ENCODE measurements around the gene TEK.

DNA sequence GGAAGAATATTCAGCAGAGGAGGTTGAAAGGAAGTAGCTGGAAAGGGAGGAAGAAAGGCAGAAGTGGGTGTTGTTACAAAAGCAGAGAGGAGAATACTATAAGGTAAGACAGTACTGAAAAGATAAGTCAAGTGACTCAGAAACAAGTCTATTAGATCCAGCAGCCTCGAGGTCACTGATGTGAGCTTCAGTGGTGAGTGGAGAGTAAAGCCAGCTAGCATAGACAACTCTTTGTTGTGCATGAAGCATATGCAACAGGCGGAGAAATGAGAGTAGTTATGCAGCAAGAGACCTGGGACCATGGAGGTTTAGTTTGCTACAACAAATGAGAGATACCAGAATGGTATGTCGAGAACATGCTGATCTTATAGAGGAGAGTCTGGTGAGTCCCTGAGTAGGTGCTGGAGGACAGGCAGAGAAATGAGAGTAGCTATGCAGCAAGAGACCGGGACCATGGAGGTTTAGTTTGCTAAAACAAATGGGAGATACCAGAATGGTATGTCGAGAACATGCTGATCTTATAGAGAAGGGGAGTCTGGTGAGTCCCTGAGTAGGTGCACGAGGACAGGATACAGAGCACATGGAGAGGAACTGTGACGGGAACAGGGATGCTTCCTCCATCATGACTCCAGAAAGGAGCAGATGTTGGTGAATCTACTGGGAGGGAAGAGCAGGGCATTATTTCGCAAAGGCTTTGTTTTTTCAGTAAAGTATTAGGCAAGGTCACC, 151.9 kb downstream of the TEK start:
- TF ChIP-seq, protein P1, sequence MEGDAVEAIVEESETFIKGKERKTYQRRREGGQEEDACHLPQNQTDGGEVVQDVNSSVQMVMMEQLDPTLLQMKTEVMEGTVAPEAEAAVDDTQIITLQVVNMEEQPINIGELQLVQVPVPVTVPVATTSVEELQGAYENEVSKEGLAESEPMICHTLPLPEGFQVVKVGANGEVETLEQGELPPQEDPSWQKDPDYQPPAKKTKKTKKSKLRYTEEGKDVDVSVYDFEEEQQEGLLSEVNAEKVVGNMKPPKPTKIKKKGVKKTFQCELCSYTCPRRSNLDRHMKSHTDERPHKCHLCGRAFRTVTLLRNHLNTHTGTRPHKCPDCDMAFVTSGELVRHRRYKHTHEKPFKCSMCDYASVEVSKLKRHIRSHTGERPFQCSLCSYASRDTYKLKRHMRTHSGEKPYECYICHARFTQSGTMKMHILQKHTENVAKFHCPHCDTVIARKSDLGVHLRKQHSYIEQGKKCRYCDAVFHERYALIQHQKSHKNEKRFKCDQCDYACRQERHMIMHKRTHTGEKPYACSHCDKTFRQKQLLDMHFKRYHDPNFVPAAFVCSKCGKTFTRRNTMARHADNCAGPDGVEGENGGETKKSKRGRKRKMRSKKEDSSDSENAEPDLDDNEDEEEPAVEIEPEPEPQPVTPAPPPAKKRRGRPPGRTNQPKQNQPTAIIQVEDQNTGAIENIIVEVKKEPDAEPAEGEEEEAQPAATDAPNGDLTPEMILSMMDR (conservative IDR thresholded peaks at IDR 0.05; ENCODE audit: low read depth in 2 of 2) = no peak
- no peak for TF ChIP-seq CREB1 (CRISPR knock-in tag; IDR thresholded peaks at IDR 0.05; ENCODE audit: low read depth)
- no peak for TF ChIP-seq EZH2phosphoT487 (IDR thresholded peaks at IDR 0.05; ENCODE audit: unreplicated experiment)
- no peak for TF ChIP-seq POLR2AphosphoS5 (IDR thresholded peaks at IDR 0.05; ENCODE audit: low read depth)
- no peak for TF ChIP-seq EZH2 (IDR thresholded peaks at IDR 0.05; ENCODE audit: low read depth, unreplicated experiment)
- TF ChIP-seq, protein P2, sequence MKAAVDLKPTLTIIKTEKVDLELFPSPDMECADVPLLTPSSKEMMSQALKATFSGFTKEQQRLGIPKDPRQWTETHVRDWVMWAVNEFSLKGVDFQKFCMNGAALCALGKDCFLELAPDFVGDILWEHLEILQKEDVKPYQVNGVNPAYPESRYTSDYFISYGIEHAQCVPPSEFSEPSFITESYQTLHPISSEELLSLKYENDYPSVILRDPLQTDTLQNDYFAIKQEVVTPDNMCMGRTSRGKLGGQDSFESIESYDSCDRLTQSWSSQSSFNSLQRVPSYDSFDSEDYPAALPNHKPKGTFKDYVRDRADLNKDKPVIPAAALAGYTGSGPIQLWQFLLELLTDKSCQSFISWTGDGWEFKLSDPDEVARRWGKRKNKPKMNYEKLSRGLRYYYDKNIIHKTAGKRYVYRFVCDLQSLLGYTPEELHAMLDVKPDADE (IDR thresholded peaks at IDR 0.05) = no peak
- TF ChIP-seq, protein P3, sequence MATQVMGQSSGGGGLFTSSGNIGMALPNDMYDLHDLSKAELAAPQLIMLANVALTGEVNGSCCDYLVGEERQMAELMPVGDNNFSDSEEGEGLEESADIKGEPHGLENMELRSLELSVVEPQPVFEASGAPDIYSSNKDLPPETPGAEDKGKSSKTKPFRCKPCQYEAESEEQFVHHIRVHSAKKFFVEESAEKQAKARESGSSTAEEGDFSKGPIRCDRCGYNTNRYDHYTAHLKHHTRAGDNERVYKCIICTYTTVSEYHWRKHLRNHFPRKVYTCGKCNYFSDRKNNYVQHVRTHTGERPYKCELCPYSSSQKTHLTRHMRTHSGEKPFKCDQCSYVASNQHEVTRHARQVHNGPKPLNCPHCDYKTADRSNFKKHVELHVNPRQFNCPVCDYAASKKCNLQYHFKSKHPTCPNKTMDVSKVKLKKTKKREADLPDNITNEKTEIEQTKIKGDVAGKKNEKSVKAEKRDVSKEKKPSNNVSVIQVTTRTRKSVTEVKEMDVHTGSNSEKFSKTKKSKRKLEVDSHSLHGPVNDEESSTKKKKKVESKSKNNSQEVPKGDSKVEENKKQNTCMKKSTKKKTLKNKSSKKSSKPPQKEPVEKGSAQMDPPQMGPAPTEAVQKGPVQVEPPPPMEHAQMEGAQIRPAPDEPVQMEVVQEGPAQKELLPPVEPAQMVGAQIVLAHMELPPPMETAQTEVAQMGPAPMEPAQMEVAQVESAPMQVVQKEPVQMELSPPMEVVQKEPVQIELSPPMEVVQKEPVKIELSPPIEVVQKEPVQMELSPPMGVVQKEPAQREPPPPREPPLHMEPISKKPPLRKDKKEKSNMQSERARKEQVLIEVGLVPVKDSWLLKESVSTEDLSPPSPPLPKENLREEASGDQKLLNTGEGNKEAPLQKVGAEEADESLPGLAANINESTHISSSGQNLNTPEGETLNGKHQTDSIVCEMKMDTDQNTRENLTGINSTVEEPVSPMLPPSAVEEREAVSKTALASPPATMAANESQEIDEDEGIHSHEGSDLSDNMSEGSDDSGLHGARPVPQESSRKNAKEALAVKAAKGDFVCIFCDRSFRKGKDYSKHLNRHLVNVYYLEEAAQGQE (IDR thresholded peaks at IDR 0.05; ENCODE audit: unreplicated experiment) = no peak

All from GM23338 (cell line).